Lung (tissue), 12 donors: ENCODE data around the gene KIFC1. TPM values are rescaled to one million over a fixed set of nuclear protein-coding genes. Genes with fewer than 3 reads are reported as not detected.

ENCODE experiments used
- ATAC-seq: fragments of 200-7000 bp; cut with Tn5 transposase; one replicate; pipeline ENCODE4 v1.9.1; 2020; ENCODE audit warnings: moderate number of reproducible peaks; ENCODE audit not compliant: insufficient read depth, low FRiP score
- DNase-seq, 3 donors: peaks; one replicate each; pipeline ENCODE4 v3.0.0-alpha.2; 2013 to 2017
- H3K27ac ChIP-seq, 2 donors: one replicate each; pipeline ENCODE4 v1.5.1; 2013; ENCODE audit warnings: mild to moderate bottlenecking in 2 of 2, moderate library complexity in 2 of 2, control low read depth in 1 of 2, inconsistent platforms in 1 of 2, low read depth in 1 of 2, low read length in 1 of 2
- H3K27me3 ChIP-seq, 3 donors: one replicate each; pipeline ENCODE4 v1.5.1; 2013; ENCODE audit warnings: low read length in 2 of 3; ENCODE audit not compliant: control insufficient read depth in 3 of 3, insufficient read depth in 3 of 3
- H3K36me3 ChIP-seq, 4 donors: one replicate each; pipeline ENCODE4 v1.5.1; 2013; ENCODE audit warnings: low read length in 4 of 4, mild to moderate bottlenecking in 1 of 4, moderate library complexity in 1 of 4; ENCODE audit not compliant: control insufficient read depth in 4 of 4, insufficient read depth in 4 of 4
- H3K4me1 ChIP-seq, 5 donors: one replicate each; pipeline ENCODE4 v1.5.1; 2013; ENCODE audit warnings: low read length in 5 of 5, mild to moderate bottlenecking in 2 of 5, moderate library complexity in 1 of 5; ENCODE audit not compliant: control insufficient read depth in 5 of 5, insufficient read depth in 5 of 5
- H3K4me3 ChIP-seq: one replicate; pipeline ENCODE4 v1.5.1; 2013; ENCODE audit warnings: mild to moderate bottlenecking, control low read depth, moderate library complexity
- H3K9ac ChIP-seq, 2 donors: one replicate each; pipeline ENCODE4 v1.5.1; 2013; ENCODE audit warnings: low read length in 2 of 2, control low read depth in 1 of 2; ENCODE audit not compliant: insufficient read depth in 1 of 2
- H3K9me3 ChIP-seq, 4 donors: one replicate each; pipeline ENCODE4 v1.5.1; 2013; ENCODE audit warnings: low read length in 3 of 4, mild to moderate bottlenecking in 1 of 4, moderate library complexity in 1 of 4; ENCODE audit not compliant: control insufficient read depth in 4 of 4, insufficient read depth in 3 of 4
- WGBS, 2 donors: extraction: QIAGEN DNeasy Blood & Tissue Kit; methylation state at CpG; one replicate each; pipeline ENCODE4 v1.1.7; 2013; 5-methylcytosine and 5-hydroxymethylcytosine counted together
- polyA plus RNA-seq, 2 donors: library from polyadenylated mRNA; stranded (reverse); fragments of 200-250 nt; gene quantifications; one replicate each; pipeline ENCODE4 v1.2.1, GENCODE V29; 2013
- total RNA-seq, 2 donors: library from RNA; depleted of rRNA in 1 of 2; stranded (reverse); fragments of >200 nt in 1 of 2; gene quantifications; one replicate each; pipeline ENCODE4 v1.2.1, GENCODE V29; 2014 to 2021
- TF ChIP-seq, protein P1 (sequence below): IDR thresholded peaks from 2 replicates; pipeline ENCODE4 v1.5.1; 2012; ENCODE audit warnings: mild to moderate bottlenecking; ENCODE audit errors: control extremely low read depth, extremely low read depth
- donor health status: control.
- donor health status: control.
- donor health status: Bipolar disorder and iron deficiency.
- donor health status: healthy.
- donor health status: DM: yes; HTN: yes; CAD: no.

Gene KIFC1
- total and polyA plus RNA-seq, 4 donors, result 2.1 to 4.4 (median 2.6) TPM

- no peaks in the 10 kb centered on the region for H3K27me3 ChIP-seq
- DNase-seq, result no peak
- H3K4me3 ChIP-seq, result no peak overlapping the region
- H3K9me3 ChIP-seq, result no peaks in the 10 kb centered on the region
- no peak overlapping the region for H3K27ac ChIP-seq
- no peak overlapping the region for H3K9ac ChIP-seq
- ATAC-seq, result no peak
- TF ChIP-seq, protein P1, sequence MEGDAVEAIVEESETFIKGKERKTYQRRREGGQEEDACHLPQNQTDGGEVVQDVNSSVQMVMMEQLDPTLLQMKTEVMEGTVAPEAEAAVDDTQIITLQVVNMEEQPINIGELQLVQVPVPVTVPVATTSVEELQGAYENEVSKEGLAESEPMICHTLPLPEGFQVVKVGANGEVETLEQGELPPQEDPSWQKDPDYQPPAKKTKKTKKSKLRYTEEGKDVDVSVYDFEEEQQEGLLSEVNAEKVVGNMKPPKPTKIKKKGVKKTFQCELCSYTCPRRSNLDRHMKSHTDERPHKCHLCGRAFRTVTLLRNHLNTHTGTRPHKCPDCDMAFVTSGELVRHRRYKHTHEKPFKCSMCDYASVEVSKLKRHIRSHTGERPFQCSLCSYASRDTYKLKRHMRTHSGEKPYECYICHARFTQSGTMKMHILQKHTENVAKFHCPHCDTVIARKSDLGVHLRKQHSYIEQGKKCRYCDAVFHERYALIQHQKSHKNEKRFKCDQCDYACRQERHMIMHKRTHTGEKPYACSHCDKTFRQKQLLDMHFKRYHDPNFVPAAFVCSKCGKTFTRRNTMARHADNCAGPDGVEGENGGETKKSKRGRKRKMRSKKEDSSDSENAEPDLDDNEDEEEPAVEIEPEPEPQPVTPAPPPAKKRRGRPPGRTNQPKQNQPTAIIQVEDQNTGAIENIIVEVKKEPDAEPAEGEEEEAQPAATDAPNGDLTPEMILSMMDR, result no peak
- no peaks in the 10 kb centered on the region for H3K36me3 ChIP-seq
- peaks cover 0 to 21% (median 5%) of the 10 kb centered on the region in 5 donors for H3K4me1 ChIP-seq
- WGBS, 2 donors, result 56 to 90% methylated on average over 2 of the region's 2 CpGs
Measured at GRCh38 chr6:33390173-33390572, 1.4 kb upstream of the KIFC1 start.

- Histone ChIP-seq H3K27me3 (no peaks in the 10 kb centered on the region), H3K4me1 (peaks cover 0 to 21% (median 5%) of the 10 kb centered on the region in 5 donors), H3K36me3 (no peaks in the 10 kb centered on the region), H3K9me3 (no peaks in the 10 kb centered on the region), H3K4me3 (no peak overlapping the region), H3K27ac (peak overlapping the region; percentile 72 to 93), H3K9ac (peak overlapping the region in 1 of 2 donors; percentile 62)
- ATAC-seq (no peak), DNase-seq (no peak)
- TF ChIP-seq, protein P1, result no peak
- 80 to 83% methylated on average over 9 of the region's 9 CpGs for WGBS, 2 donors
Measured at GRCh38 chr6:33390767-33391277, 801 bp upstream of the KIFC1 start.

- ATAC-seq (no peak), DNase-seq (peak in 2 of 3 donors; percentile 29 to 42)
- no peaks in the 10 kb centered on the region for H3K36me3 ChIP-seq
- TF ChIP-seq, protein P1, result no peak
- peaks cover 0 to 21% (median 5%) of the 10 kb centered on the region in 5 donors for H3K4me1 ChIP-seq
- H3K9ac ChIP-seq, result peak overlapping the region; percentile 70 to 88
- WGBS, 2 donors, result 0% methylated on average over 18 to 31 of the region's 31 CpGs
- H3K27me3 ChIP-seq, result no peaks in the 10 kb centered on the region
- peak overlapping the region in 1 of 2 donors; percentile 90 for H3K27ac ChIP-seq
- H3K9me3 ChIP-seq, result no peaks in the 10 kb centered on the region
- peak overlapping the region; percentile 50 for H3K4me3 ChIP-seq
Measured at GRCh38 chr6:33391922-33392594, 435 bp downstream of the KIFC1 start.
